NCI-H2196 (cell line): Measurements from ENCODE around the gene SDK2.

Experiments used
- DNase-seq: peaks from one replicate; lab custom pipeline; 2025; ENCODE audit not compliant: unreplicated experiment; lab: John Stamatoyannopoulos, UW

The SDK2 gene

GRCh38 chr17:73401911-73402310 lies 242.3 kb downstream of the SDK2 start:
- DNase-seq: no peak

- no peak for DNase-seq
These were observed 243.2 kb downstream of the SDK2 start for GRCh38 chr17:73400915-73401545.

- DNase-seq: no peak
These were observed 245.2 kb downstream of the SDK2 start for GRCh38 chr17:73399056-73399455.

GRCh38 chr17:73397856-73398540 lies 246.2 kb downstream of the SDK2 start:
- no peak for DNase-seq

- DNase-seq: no peak
These were observed 246.9 kb downstream of the SDK2 start for GRCh38 chr17:73397278-73397826.

- DNase-seq: no peak
These were observed 247.6 kb downstream of the SDK2 start for GRCh38 chr17:73396431-73397277.

GRCh38 chr17:73394512-73395450 lies 249.5 kb downstream of the SDK2 start:
- no peak for DNase-seq

- DNase-seq: no peak
These were observed 250.3 kb downstream of the SDK2 start for GRCh38 chr17:73393962-73394361.

- DNase-seq: no peak
These were observed 250.9 kb downstream of the SDK2 start for GRCh38 chr17:73393381-73393780.

- DNase-seq: no peak
These were observed 252.6 kb downstream of the SDK2 start for GRCh38 chr17:73391331-73392265.

- DNase-seq: no peak
These were observed 253.4 kb downstream of the SDK2 start for GRCh38 chr17:73390851-73391250.

GRCh38 chr17:73390221-73390620 lies 254.0 kb downstream of the SDK2 start:
- DNase-seq: no peak

GRCh38 chr17:73389411-73389810 lies 254.8 kb downstream of the SDK2 start:
- no peak for DNase-seq

- DNase-seq: no peak
These were observed 255.7 kb downstream of the SDK2 start for GRCh38 chr17:73388578-73388905.

GRCh38 chr17:73387746-73388577 lies 256.3 kb downstream of the SDK2 start:
- DNase-seq: no peak

GRCh38 chr17:73386561-73386960 lies 257.7 kb downstream of the SDK2 start:
- DNase-seq: no peak

- DNase-seq: no peak
These were observed 259.3 kb downstream of the SDK2 start for GRCh38 chr17:73384926-73385325.

- no peak for DNase-seq
These were observed 263.7 kb downstream of the SDK2 start for GRCh38 chr17:73380439-73381106.
